Thoracic aorta (tissue), 2 donors: ENCODE results near the gene CCDC191. TPM values are rescaled to one million over a fixed set of nuclear protein-coding genes. Genes with fewer than 3 reads are reported as not detected.

Experiments used
- ATAC-seq: fragments of 150-250 bp; one replicate; pipeline ENCODE4 v1.8.0; 2017; ENCODE audit warnings: low read depth; ENCODE audit not compliant: insufficient number of reproducible peaks, low FRiP score
- DNase-seq: peaks from one replicate; pipeline ENCODE4 v3.0.0-alpha.2; 2020; ENCODE audit warnings: low spot score
- H3K27ac ChIP-seq, 2 donors: fragments of 200-600 bp; sonication (generic); 1 replicate in 1 of 2; 2 replicates in 1 of 2; pipeline ENCODE4 v1.5.1; 2016; ENCODE audit warnings: mild to moderate bottlenecking in 2 of 2, moderate library complexity in 2 of 2
- H3K27me3 ChIP-seq: fragments of 200-600 bp; sonication (generic); replicated peaks from 2 replicates; pipeline ENCODE4 v1.6.0; 2016; ENCODE audit warnings: mild to moderate bottlenecking; ENCODE audit not compliant: insufficient read depth
- H3K36me3 ChIP-seq: fragments of 200-600 bp; sonication (generic); one replicate; pipeline ENCODE4 v1.5.1; 2016
- H3K4me1 ChIP-seq, 2 donors: fragments of 200-600 bp; sonication (generic); 1 replicate in 1 of 2; 2 replicates in 1 of 2; pipeline versions ENCODE4 v1.5.1 to v1.6.0; 2016; ENCODE audit warnings: low read depth in 2 of 2, mild to moderate bottlenecking in 1 of 2; ENCODE audit not compliant: control insufficient read depth in 1 of 2
- H3K4me3 ChIP-seq: fragments of 200-600 bp; sonication (generic); 2 replicates; pipeline ENCODE4 v1.5.1; 2016; ENCODE audit warnings: mild to moderate bottlenecking
- H3K9me3 ChIP-seq: fragments of 200-600 bp; sonication (generic); 2 replicates; pipeline ENCODE4 v1.5.1; 2016
- total RNA-seq, 2 donors: library from RNA; depleted of rRNA; stranded (reverse); fragments of >200 nt; gene quantifications; one replicate each; pipeline versions ENCODE4 v1.1.0 to v1.2.3, GENCODE V29; 2016
- TF ChIP-seq, protein P1 (sequence below): fragments of 200-600 bp; sonication (generic); IDR thresholded peaks from one replicate; pipeline ENCODE4 v1.5.1; 2019; ENCODE audit warnings: antibody characterized with exemption

CCDC191 gene
- total RNA-seq, 2 donors from 2014 or later, result 2.3 to 3.4 TPM

DNA sequence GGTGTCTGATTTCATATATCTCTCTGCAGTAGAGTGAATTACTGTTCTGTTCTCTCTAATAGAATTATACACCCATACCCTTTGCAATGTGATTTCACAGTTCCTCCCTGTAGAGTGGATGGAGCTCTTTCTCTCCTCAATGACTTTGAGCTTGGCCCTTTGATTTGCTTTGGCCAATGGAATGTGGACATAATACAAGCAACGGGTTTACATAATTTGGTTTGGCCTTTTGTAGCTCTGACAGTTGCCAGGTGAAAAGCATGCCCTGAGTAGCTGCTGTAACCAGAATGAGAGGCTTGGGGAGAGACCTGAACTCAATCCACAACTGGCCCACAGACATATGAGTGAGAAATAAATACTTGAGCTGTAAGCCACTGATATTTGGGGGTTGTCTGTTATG lies 76.4 kb downstream of the CCDC191 start:
- DNase-seq (no peak), ATAC-seq (no peak)
- H3K27ac ChIP-seq, result no peak overlapping the region
- H3K36me3 ChIP-seq, result peaks cover 4% of the 10 kb centered on the region
- no peaks in the 10 kb centered on the region for H3K4me1 ChIP-seq
- H3K9me3 ChIP-seq, result no peaks in the 10 kb centered on the region
- H3K27me3 ChIP-seq, result no peaks in the 10 kb centered on the region
- TF ChIP-seq, protein P1, sequence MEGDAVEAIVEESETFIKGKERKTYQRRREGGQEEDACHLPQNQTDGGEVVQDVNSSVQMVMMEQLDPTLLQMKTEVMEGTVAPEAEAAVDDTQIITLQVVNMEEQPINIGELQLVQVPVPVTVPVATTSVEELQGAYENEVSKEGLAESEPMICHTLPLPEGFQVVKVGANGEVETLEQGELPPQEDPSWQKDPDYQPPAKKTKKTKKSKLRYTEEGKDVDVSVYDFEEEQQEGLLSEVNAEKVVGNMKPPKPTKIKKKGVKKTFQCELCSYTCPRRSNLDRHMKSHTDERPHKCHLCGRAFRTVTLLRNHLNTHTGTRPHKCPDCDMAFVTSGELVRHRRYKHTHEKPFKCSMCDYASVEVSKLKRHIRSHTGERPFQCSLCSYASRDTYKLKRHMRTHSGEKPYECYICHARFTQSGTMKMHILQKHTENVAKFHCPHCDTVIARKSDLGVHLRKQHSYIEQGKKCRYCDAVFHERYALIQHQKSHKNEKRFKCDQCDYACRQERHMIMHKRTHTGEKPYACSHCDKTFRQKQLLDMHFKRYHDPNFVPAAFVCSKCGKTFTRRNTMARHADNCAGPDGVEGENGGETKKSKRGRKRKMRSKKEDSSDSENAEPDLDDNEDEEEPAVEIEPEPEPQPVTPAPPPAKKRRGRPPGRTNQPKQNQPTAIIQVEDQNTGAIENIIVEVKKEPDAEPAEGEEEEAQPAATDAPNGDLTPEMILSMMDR, result no peak
- no peak overlapping the region for H3K4me3 ChIP-seq

DNA sequence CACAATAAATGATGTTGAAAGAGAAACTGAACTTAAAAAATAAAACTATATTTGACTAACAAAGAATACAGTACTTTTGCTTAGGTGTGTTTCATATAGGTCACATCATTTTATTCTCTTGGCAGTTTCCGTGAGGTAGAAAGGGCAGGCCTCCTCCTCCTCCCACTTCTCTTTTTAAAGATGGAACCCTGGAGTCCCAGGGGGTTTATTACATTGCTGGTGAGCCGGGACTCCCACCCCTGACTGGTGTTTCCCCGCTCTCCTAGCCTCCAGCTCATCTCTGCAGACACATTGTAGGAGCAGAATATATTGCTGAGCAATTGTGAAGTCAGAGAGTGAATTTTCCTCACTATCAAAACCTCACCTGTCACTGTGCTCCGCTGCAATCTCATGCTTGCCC lies 78.5 kb downstream of the CCDC191 start:
- DNase-seq (no peak), ATAC-seq (no peak)
- no peaks in the 10 kb centered on the region for H3K27me3 ChIP-seq
- peaks cover 14% of the 10 kb centered on the region for H3K9me3 ChIP-seq
- H3K4me1 ChIP-seq, result no peaks in the 10 kb centered on the region
- H3K4me3 ChIP-seq, result no peak overlapping the region
- TF ChIP-seq, protein P1, result no peak
- H3K36me3 ChIP-seq, result peaks cover 4% of the 10 kb centered on the region
- no peak overlapping the region for H3K27ac ChIP-seq

DNA sequence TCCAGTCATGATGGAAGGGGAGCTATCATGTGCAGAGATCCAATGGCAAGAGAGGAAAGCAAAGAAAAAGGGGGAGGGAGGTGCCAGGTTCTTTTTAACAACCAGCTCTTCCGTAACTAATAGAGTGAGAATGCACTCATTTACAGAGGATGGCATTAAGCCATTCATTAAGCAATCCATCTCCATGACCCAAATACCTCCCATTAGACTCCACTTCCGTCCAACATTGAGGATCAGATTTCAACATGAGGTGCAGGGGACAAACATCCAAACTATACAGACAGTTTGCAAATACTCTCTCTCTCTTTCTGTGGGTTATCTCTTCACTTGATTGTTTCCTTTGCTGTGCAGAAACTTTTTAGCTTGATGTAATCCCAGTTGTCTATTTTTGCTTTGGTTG lies 87.3 kb downstream of the CCDC191 start:
- peaks cover 13% of the 10 kb centered on the region for H3K9me3 ChIP-seq
- no peaks in the 10 kb centered on the region for H3K4me1 ChIP-seq
- no peak overlapping the region for H3K27ac ChIP-seq
- DNase-seq (no peak), ATAC-seq (no peak)
- no peak overlapping the region for H3K4me3 ChIP-seq
- H3K27me3 ChIP-seq, result no peaks in the 10 kb centered on the region
- TF ChIP-seq, protein P1, result no peak
- H3K36me3 ChIP-seq, result no peaks in the 10 kb centered on the region

DNA sequence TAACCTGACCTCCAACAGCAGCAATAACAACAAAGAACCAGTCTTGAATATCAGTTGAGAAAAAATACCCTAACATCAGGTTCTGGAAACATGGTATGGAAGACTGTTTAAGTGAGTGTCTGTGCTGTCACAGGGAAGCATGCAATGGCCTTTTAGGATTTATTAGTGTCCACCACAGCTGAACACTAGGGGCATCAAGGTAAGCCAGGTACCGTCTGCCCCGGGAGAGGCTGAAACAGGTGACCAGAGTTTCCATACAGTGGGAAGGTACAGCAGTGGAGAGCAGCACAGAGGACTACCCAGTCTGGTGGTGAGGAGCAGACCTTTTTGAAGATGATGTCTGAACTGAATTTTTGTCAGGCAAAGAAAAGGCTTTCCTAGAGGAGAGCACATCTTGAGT lies 90.2 kb downstream of the CCDC191 start:
- no peaks in the 10 kb centered on the region for H3K9me3 ChIP-seq
- H3K4me1 ChIP-seq, result no peaks in the 10 kb centered on the region
- no peaks in the 10 kb centered on the region for H3K36me3 ChIP-seq
- H3K27ac ChIP-seq, result no peak overlapping the region
- TF ChIP-seq, protein P1, result no peak
- DNase-seq, result no peak
- no peak for ATAC-seq
- H3K27me3 ChIP-seq, result no peaks in the 10 kb centered on the region
- H3K4me3 ChIP-seq, result no peak overlapping the region

DNA sequence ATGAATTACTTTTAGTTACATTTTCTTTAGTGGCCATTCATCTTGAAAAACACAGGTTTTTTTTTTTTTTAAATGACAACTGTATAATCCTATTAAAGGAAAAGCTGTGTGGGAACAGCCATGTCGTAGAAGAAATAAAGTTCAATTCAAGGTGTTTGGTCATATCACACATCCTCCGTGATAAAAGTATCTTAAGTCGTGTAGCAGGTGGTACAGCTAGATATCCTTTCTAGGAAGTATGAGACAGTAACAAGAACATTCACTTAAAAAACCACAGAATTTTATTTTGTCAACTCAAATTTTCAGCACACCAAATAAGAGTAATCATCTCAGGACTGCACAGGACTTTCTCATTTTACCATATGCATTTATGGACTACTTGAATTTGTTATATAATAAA lies 92.4 kb downstream of the CCDC191 start:
- Histone ChIP-seq H3K4me3 (no peak overlapping the region), H3K4me1 (no peaks in the 10 kb centered on the region), H3K27ac (no peak overlapping the region), H3K9me3 (no peaks in the 10 kb centered on the region), H3K27me3 (no peaks in the 10 kb centered on the region), H3K36me3 (no peaks in the 10 kb centered on the region)
- no peak for ATAC-seq
- no peak for DNase-seq
- TF ChIP-seq, protein P1, result no peak
